NCI-H187 treated with DMSO at 0.1 percent for 48 hours (cell line): Measurements from ENCODE around the gene OR11H7.
"Not testable (repeated sequence)": the region's sequence is repeated elsewhere in the genome, so short reads cannot be mapped to it uniquely, and the experiment has no call there.

ENCODE experiments used
- DNase-seq: peaks from one replicate; lab custom pipeline; 2025; lab: John Stamatoyannopoulos, UW

Gene OR11H7

DNA sequence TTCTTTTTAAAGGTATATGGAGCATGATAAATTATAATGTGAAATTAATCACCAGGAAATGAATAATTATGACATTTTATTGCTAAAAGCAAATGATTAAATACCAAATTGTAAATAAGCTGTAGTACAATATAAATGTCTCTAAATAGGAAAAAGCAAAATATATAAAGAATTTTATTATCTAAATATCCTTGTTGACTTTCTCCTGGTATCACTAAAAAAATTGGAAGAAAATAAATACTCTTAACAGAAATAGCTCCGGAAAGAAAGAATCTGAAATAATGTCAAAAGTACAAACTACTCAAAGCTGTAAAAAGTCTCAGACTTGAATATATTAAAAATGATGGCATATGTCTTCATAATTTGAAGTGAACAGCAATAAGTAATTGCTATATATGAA is at the start of gene OR11H7:
TSS of gene OR11H7 (plus strand) at position 301 of the 400 bp plus-strand sequence.
- DNase-seq: no peak

DNA sequence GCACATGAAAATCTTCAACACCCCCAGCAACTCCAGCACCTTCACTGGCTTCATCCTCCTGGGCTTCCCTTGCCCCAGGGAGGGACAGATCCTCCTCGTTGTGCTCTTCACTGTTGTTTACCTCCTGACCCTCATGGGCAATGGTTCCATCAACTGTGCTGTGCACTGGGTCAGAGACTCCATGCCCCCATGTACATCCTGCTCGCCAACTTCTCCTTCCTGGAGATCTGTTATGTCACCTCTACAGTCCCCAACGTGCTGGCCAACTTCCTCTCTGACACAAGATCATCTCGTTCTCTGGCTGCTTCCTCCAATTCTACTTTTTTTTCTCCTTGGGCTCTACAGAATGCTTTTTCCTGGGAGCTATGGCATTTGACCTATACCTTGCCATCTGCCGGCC is 49.6 kb upstream of the OR11H7 start:
- DNase-seq: no peak

DNA sequence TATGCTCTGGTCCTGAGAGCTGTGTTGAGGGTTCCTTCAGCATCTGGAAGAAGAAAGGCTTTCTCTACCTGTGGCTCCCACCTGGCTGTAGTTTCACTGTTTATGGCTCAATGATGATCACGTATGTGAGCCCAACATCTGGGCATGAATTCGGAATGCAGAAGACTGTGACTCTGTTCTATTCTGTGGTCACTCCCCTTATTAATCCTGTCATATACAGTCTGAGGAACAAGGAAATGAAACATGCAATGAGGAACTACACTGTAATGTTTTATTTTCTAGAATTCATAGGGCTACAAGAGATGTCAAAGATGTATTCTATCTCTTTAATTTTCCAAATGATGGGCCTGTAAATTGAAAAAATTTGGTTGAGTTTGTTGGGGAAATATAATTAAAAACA is 48.9 kb upstream of the OR11H7 start:
- DNase-seq: no peak

DNA sequence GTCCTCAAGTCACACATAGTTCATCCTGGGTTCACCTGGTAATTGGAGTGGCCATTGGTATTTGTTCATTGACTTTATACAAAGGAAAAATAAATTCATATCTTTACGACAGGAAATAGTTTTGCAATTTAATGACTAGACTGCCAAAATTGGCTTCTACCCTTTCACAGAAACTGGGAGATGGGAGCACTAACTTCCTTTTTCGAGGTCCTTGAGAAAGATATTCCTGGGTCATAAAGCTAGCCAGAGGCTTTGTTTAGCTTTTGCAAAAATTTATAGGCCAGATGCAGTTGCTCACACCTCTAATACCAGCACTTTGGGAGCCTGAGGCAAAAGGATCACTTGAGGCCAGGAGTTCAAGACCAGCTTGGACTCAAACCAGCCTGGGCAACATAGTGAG is 48.3 kb upstream of the OR11H7 start:
- no peak for DNase-seq

DNA sequence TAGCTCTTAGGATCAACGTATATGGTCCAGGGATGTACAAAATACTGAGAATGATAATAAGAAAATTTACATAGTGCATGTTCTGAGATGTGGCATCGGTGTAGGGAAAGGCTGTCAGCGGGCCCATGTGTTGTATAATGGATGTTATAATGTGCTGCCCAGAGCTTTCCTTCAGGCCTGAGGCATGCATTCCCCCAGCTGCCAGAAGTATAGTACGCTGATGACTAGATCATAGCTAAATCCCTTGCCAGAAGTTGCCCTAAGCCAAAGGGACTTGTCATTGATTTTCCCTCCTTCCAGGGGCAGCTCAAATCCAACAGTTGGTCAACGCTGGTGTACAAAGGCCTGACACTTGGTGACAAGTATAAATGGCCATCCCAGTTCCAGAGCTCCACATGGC is 44.6 kb upstream of the OR11H7 start:
- DNase-seq: no peak

DNA sequence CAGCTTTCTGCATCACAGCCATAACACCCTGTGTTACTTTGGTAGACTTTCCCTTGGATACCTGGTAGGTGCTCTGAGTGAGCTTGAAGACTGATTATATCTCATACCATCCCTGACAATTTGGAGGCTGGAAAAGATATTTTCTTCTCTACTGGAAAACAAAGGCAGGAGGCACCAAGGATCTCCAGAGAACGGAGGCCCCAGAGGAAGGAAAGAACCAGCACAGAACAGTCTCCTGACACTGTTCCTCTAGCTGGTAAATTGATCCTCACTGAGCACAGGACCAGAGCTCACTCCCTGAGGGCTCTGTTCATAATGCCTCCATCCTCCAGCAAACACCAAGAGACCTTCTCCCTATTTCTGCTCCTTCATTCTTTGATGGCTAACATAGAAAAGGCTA is 38.2 kb upstream of the OR11H7 start, which contains the start of gene OR11G2:
TSS of gene OR11G2 (plus strand) at position 301 of the 400 bp plus-strand sequence. CDS start 6,542 bp downstream, outside the sequence.
- no peak for DNase-seq

DNA sequence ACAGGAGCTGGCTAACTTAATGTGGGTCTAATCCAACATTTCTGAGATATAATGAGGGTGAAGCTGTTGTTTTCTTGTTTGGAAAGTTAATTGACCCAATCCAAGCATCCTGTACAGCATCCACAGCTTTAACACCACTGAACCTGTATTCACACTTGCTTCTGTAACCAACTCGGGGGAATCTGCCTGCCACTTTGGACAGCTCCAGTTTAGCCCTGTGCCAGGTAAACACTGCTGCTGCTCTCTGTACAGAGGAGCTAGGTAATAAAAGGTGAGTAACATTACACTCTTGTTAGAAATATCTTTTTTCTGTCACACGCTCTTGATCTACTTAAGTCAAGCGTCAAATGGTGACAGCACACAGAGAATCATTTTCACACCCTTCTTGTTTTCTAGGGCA is 37.4 kb upstream of the OR11H7 start:
- DNase-seq: no peak

DNA sequence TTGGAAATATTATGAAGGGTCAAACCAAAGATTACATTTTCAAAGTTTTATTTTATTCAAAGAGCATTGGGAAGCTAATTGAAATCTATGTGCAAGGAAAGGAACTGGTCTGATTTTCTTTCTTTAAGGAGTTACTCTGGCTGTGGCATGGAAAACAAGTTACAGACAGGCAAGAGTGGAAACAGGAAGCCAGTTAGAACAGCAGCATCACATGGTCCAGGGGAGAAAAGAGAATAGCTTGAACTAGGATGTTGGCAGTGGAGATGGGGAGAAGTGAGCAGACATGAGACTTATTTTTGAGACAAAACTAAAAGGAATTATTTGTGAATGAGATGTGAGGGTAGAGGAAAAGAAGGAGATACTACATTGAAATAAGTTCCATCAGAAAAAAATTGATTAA is 34.7 kb upstream of the OR11H7 start:
- DNase-seq: no peak

DNA sequence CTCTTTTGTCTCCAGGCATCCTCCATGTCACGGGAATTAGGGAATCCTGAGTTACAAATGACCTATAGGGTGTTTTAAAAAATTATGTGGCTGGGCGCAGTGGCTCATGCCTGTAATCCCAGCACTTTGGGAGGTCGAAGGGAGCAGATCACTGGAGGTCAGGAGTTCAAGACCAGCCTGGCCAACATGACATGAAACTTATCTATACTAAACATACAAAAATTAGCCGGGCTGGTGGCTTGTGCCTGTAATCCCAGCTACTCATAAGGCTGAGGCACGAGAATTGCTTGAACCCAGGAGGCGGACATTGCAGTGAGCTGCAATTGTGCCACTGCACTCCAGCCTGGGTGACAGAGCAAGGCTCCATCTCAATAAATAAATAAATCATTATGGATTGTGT is 33.6 kb upstream of the OR11H7 start:
- not testable (repeated sequence) for DNase-seq

DNA sequence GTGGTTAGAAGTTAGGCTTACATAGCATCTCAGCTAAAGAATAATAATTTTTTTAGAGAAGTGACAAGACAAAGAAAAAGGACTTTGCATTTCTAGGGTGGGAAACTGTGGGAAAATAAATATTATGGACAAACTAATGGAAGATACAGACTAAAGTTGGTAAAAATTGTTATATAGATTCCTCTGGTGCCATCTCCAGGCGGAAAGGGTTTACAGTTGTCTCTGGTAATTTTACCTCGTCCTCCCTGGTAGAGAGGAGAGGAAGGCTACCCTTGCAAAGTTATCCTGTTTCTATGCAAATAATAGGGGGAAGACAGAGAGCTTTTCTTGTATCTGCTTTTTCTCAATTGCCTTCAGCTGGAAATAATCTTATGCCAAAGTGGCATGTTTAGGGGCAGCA is 32.9 kb upstream of the OR11H7 start:
- DNase-seq: no peak

DNA sequence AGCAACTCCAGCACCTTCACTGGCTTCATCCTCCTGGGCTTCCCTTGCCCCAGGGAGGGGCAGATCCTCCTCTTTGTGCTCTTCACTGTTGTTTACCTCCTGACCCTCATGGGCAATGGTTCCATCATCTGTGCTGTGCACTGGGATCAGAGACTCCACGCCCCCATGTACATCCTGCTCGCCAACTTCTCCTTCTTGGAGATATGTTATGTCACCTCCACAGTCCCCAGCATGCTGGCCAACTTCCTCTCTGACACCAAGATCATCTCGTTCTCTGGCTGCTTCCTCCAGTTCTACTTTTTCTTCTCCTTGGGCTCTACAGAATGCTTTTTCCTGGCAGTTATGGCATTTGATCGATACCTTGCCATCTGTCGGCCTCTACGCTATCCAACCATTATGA is 31.3 kb upstream of the OR11H7 start:
- no peak for DNase-seq

DNA sequence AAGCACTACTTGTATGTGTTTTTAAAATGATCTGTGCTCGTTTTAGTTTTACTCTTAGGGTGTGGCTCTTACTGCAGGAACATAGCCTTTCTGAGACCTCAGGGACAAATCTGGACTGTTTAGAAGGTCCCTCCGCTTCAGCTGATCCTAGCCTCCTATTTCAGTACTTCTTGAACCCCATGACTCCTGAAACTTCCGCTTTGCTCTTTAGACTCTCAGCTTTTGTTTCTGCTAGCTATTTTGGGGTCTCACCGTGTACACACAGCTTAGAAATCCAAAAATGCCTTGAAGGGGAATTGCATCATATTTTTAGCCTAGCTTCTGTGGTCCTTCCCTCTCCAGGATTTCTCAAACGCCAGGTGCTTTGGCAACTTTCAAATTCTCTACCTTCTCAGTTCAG is 29.8 kb upstream of the OR11H7 start:
- DNase-seq: no peak

DNA sequence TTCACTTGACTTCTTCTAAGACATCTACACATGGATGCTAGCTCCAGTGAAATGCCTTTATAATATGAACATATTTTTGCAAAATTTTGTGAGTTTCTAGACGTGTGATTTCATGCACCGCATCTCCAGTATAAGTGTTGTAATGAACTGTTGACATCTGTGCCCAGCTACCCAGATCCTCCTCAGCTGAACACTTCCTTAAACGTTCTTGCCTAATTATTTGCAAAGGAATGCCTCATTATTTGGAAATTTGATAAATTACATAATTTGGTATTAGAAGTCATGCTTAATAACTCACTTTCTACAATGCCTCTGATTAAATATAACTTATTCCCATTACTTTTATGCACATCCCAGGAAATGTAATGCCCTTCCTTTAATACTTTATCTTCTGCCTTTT is 24.1 kb upstream of the OR11H7 start:
- no peak for DNase-seq

DNA sequence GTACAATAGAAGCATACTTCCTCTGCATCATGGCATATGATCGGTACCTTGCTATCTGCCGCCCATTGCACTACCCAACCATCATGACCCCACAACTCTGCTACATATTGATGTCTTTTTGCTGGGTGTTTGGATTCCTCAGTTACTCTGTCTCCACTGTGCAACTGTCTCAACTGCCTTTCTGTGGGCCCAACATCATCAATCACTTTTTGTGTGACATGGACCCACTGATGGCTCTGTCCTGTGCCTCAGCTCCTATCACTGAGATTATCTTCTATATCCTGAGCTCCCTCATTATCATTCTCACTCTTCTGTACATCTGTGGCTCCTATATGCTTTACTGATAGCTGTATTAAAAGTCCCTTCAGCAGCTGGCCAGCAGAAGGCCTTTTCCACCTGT is 19.2 kb upstream of the OR11H7 start:
- DNase-seq: no peak

DNA sequence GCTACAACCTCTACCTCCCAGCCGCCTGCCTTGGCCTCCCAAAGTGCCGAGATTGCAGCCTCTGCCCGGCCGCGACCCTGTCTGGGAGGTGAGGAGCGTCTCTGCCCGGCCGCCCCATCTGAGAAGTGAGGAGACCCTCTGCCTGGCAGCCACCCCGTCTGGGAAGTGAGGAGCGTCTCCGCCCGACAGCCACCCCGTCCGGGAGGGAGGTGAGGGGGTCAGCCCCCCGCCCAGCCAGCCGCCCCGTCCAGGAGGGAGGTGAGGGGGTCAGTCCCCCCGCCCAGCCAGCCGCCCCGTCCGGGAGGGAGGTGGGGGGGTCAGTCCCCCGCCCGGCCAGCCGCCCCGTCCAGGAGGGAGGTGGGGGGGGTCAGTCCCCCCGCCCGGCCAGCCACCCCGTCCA is 16.4 kb upstream of the OR11H7 start:
- not testable (repeated sequence) for DNase-seq

DNA sequence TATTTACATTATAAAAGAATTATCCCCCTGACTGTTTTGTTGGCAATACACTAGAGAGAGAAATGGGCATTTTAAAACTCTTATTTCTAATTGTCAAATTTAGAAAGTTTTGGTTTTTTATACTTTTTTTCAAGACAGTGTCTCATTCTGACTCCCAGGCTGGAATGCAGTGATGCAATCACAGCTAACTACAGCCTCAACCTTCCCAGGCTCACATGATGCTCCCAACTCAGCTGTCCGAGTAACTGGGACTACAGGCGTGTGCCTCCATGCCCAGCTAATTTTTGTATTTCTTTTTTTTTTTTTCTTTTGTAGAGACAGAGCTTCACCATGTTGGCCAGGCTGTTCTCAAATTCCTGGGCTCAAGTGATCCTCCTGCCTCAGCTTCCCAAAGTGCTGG is 13.6 kb upstream of the OR11H7 start:
- DNase-seq: no peak

DNA sequence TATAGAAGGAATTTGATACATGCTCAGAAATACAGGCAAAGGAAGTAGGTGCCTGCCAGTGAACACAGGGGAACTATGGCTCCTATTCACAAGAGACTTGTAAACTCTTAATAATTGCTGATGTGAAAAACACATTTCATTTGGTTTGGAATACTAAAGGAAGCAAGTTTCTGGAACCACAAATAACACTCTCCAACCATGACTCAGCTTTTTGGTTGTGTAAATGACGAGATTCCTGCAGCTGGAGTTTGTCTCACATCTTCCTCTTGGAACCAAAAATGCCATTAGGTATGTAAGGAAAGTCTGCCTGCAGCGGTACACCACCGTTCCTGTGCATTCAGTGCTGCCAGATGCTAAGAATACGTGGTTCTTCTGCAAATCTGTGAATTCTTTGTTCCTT is 9.7 kb upstream of the OR11H7 start:
- DNase-seq: no peak

DNA sequence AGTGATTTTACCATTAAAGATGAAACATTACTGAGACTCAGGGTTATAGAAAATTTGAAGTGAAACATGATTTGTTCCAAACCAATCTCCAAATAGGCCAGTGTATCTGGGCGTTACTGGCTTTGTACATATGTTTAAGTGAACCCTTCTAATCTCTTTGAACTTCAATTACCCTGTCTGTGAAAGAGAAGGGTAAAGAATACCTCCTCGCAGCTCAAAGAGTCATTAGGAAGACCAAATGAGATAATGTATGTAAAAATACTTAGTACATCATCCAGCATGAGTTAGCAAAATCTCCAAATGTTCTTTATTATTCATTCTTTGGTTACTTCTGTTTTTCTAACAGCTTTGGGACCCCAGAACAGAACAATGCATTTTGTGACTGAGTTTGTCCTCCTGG is 5.4 kb upstream of the OR11H7 start, which contains the start of gene OR11H6:
TSS of gene OR11H6 (plus strand) at position 301 of the 400 bp plus-strand sequence. CDS start at position 301, 0 bp downstream.
- no peak for DNase-seq

DNA sequence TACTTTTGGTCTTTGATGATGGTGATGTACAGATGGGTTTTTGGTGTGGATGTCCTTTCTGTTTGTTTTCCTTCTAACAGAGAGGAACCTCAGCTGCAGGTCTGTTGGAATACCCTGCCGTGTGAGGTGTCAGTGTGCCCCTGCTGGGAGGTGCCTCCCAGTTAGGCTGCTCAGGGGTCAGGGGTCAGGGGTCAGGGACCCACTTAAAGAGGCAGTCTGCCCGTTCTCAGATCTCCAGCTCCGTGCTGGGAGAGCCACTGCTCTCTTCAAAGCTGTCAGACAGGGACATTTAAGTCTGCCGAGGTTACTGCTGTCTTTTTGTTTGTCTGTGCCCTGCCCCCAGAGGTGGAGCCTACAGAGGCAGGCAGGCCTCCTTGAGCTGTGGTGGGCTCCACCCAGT is 6.6 kb downstream of the OR11H7 start:
- DNase-seq: not testable (repeated sequence)

DNA sequence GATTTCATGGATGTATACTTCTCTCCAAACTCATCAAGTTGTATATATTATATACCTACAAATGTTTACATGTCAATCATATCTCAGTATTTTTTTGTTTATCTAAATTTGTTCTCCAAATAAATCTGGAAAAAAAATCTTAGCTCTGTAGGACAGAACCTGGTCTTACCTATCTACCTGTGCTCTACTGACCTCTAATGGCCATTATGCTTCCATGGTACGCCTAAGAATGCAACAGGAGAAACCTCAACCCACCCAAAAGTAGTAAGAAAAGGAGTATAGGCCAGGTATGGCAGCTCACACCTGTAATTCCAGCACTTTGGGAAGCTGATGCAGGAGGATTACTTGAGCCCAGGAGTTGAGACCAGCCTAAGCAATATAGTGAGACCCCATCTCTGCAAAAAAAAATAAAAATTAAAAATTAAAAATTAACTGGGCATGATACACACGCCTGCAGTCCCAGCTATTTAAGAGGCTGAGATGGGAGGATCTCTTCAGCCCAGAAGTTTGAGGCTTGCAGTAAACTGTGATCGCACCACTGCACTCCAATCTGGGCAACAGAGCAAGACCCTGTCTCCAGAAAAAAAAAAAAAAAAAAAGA is 19.0 kb downstream of the OR11H7 start:
- no peak for DNase-seq

DNA sequence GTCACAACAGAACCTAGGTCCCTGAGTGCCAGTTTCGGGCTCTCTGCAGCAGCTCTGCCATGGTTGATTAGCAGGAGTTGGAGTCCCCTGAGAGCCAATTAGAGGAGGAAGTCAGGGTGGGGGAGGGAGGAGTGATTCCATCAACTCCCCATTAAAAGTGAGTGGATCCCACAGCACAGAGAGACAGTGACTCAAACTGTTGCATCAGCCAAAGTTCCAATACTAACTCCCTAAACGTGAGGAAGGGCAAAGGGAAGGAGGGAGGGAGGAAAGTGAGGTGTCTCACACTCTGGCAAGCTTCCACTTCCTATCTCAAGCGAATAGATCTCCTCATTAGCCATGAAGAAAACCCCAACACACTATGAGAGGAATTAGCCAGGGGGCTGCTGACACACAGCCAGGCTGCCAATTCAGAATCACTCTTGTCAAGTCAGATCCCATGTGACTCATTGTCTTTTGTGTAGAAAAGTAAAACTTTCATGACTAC is 33.9 kb downstream of the OR11H7 start:
- DNase-seq: no peak

DNA sequence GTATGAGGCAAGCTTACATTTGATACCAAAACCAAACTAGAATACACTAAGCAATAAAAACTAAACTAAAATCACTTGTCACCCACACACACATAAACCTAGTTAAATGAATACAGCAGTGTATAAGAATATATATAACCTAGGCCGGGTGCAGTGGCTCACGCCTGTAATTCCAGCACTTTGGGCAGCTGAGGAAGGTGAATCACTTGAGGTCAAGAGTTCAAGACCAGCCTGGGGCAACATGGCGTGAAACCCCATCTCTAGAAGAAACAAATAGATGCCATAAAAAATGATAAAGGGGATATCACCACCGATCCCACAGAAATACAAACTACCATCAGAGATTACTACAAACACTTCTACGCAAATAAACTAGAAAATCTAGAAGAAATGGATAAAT is 35.6 kb downstream of the OR11H7 start:
- DNase-seq: not testable (repeated sequence)

DNA sequence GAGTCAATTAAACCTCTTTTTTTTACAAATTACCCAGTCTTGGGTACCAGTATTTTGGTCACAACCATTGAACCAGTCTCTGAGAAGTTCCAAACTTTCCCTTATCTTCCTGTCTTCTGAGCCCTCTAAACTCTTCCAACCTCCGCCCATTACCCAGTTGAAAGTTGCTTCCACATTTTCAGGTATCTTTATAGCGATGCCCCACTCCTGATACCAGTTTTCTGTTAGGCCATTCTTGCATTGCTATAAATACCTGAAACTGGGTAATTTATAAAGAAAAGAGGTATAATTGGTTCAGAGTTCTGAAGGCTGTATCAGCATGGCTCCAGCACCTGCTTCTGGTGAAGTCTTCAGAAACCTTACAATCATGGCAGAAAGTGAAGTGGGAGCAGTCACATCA is 45.3 kb downstream of the OR11H7 start:
- no peak for DNase-seq

DNA sequence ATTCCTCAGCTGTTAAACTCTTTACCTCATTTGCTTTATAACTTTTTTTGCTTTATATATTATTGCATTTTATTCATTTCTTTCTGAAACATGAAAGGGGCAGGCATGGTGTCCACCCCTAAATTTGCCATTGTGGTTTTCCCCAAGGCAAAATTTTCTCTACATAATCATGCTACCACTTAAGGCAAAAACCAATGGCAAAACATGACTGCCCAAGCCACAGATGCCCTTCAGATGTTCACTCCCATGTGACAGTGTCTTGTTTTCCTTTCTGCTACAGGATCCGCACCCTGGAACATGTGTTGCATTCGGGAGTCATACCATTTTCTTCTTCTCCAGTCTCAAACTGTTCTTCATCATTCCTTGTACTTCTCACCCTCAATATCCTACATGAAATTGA is 48.6 kb downstream of the OR11H7 start:
- DNase-seq: no peak
